GM21390 (cell line): ENCODE data around the gene FIP1L1.
"Not testable (repeated sequence)": the region's sequence is repeated elsewhere in the genome, so short reads cannot be mapped to it uniquely, and the experiment has no call there.

Experiments
- ATAC-seq: cut with Tn5 transposase; IDR thresholded peaks from one replicate; pipeline ENCODE4 v1.9.1; 2021; ENCODE audit not compliant: unreplicated experiment

The FIP1L1 gene

GRCh38 chr4:53465891-53466290 is 88.5 kb downstream of the FIP1L1 start:
- no peak for ATAC-seq

DNA sequence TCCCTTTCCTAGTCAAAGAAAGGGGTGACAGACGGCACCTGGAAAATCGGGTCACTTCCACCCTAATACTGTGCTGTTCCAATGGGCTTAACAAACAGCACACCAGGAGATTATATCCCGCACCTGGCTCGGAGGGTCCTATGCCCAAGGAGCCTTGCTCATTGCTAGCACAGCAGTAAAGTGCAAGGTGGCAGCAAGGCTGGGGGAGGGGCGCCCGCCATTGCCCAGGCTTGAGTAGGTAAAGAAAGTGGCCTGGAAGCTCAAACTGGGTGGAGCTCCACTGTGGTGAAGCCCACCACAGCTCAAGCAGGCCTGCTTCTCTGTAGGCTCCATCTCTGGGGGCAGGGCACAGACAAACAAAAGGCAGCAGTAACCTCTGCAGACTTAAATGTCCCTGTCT is 89.1 kb downstream of the FIP1L1 start:
- ATAC-seq: not testable (repeated sequence)

GRCh38 chr4:53476232-53477037 is 99.0 kb downstream of the FIP1L1 start:
- no peak for ATAC-seq

DNA sequence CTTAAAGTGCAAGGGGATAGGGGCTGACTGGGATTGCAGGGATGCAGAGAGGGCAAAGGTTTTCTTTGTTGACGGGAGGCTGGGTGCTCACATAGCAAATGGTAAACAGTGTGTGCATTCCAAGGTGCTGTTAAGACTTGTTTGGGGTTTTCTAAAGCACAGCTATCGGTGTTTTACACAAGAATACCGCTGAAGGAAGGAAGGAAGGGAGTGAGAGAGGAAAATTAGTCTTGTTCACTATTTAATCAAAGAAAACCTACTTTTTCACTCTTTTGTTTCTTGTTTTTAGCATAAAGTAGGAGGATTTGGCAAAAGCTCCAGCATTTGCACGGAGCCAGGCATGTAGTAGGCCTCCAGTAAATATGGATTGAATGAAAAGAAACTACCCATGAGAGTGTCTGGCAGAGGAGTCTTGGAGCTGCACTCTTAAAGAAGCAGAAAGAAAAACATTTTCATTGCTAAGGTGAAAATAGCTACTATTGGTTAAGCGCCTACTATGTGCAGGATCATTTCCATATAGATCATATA is 99.7 kb downstream of the FIP1L1 start:
- no peak for ATAC-seq

DNA sequence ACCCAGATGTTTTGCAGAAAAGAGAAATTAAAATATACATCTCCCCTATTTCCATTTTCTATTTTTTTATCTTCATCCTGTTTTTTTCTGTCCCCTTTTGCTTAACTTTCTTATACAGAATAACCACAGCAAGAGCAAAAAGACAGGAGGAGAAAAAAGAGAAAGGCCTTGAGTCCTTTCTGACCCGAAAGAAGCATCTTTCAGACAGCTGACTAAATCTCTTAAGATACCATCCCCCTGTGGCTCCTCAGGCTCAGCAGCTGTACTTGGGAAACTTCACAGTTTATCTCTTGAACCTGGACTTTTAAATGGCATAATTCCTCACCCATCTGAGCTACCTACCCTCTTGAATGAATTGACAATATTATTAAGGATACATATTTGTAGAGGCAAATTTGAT is 100.2 kb downstream of the FIP1L1 start:
- ATAC-seq: no peak

- ATAC-seq: no peak
Measured at GRCh38 chr4:53478671-53479456, 101.4 kb downstream of the FIP1L1 start.

DNA sequence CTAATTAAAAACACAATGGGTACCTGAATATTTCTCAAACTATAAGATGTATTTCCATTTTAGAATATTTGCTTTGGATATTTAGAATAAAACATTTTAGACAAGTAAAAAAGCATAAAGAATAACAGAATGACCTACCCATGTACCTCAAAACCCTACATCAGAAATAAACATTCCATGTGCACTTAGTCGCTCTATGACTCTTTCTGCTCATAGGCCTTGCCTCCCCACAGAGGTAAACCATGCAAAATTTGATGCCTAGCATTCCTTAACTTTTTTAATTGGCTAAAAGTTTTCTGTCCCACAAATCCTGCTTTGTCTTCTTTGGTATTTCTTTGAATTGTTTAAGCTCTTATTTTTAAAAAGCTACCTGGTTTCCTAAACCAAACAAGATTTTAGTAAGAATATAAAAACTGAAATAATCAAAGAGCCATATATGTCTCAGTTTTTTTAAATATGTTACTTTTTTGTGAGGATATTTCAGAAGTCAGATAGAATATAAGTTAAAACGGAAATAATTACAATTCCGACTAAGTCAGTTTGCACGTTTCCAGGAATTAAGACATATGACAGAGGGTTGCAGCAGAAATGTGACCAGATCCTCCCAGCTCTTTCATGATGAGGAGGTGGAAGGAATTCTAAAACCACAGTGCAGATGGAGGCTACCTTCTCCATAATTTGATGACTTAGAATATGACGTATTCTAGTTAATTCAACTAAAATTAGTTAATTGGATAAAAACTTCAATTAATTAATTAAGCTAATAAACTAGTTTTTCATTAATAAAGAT is 102.5 kb downstream of the FIP1L1 start:
- ATAC-seq: no peak

DNA sequence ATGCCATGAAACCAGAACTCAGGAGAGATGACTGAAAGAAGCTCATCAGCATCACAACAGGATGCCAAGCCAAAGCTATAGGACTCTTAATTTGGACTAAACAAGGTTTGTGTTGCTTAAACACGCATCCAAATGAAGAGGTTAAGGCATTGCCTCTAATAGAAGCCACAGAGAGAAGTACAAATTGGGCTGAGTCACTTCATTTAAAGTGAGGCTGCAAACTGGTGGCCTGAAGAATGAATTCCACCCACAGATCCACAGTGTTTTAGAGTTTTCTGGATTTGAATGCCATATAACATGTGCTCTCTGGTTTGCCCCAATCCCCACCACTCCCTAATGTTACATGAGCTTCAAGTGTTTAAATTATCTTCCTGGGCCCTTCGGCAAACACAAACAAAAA is 103.5 kb downstream of the FIP1L1 start:
- ATAC-seq: no peak

DNA sequence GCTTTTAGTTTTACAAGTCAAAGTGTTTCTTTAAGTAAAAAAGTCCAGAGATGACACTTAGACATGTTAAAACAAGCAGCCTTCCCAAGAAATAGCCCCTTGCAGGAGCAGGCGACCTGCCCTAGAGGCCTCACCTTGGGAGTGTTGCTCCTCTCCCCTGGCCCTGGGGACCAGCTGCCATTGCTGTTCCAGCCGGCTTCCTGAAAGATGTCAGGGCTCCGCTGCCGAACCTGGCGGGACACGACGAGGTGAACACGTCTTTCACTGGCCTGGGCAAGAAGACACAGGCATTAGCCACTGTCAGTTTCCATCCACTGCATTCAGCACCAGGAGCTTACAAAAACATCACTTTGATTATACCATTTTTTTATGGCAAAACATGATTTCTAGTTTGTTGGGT is 104.1 kb downstream of the FIP1L1 start:
- no peak for ATAC-seq

DNA sequence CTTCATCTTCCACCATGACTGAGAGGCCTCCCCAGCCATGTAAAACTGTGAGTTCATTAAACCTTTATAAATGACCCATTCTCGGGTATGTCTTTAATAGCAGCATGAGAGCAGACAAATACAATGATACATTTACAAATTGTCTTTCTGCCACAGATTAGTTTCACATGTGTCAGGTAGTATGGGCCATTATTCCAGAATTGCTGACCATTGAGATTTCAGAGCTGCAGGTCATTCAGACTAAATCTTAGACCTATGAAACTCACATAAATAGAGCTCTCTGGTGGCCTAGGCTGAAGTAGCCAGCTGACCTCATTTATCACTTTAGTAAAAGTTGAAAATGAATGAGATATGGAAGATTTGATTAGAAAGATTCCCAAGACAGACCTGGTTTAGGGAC is 105.8 kb downstream of the FIP1L1 start:
- ATAC-seq: no peak

DNA sequence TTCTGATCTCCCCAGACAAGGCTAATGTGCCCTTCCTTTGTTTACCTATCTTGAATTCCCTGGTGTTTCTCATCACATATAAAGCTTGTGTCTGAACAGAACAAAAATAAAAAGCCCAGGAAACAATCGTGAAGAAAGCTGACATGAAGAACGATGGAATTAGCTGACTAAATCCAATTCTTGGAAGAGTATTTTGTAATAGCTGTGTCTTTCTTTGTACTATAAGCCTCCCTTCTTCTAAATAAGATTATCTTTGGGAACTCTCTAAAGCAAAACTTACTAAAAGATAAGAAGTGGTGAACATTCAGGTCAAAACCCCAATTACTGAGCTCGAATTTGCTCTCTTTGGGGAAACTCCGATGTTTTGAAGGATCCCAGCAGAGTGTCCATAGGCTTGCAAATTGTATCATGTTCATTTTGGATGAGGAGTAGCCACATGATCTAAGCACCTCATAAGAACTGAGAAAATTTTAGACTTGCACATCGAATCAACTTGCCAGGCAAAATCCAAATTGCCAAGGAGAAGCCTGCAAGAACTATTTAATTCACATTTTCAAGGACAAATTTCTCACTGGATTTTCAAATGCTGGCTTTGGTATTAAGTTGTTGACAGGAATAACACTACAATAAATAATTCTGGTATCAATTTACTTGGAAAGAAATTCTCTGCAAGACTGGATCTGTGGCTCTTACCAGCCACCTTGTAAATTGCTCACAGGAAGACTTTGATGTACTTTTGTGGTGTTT is 107.6 kb downstream of the FIP1L1 start:
- ATAC-seq: no peak

- no peak for ATAC-seq
Measured at GRCh38 chr4:53485658-53486040, 108.2 kb downstream of the FIP1L1 start.

- ATAC-seq: no peak
Measured at GRCh38 chr4:53487766-53488165, 110.3 kb downstream of the FIP1L1 start.

DNA sequence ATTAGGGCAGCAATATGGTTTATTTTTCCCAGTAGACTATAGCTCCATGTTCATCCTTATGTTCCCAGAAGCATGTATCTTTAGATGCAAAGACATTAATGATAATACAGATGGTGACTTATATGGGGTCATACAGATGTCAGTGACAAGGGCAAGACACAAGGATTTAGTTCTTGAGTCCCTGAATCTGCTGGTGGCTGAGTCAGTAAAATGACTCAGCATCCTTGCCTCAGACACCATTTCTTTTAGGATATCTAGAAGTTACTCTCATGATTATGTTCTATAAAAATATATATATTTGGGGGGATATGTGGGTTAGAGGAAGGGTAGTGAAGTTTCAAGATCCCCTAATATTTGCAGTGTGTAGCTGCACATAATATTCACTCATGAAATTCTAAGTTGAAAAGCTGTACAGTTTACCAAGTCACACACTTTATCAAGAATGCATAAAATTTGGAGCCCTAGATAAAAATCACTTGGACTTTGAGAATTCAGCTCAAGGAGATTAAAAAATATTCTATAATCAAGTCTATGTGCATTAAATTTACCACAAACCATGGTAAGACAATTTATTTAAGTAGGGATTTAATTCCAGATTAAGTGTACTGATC is 111.9 kb downstream of the FIP1L1 start:
- no peak for ATAC-seq

DNA sequence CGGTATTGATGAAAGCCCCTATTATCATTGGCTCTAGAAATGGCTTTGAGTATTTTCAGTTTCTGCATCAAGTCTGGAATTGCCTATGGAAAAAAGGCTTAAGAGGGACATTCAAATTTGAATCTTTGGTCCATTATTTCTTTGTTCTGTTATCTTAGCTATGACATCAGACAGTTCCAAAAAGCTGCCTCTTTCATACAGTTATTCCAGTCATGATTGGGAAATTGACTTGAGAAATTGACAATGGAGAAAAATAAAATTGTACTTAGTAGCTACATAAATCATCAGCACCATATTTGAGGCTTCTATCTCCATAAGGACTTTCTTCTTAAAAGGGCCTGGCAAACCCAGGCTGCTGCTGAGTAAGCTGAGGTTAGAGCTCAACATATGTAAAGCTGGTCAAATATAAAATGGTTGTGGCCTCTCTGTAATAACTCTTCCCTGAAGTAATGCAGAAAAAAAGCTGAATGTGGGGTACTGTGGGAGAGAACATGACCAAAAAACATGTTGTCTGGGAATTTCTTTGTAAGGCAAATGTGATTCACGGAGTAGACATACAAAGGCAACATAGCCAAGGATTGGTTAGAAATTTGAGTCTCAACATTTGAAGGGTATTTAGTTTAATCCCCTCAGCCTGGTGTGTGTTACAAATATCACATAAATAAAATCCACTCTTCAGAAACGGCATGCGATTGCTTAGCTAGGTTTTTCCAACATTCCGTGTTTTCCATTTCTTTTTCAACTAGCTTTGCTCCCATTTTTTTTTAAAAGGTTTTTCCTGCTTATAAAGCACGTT is 112.9 kb downstream of the FIP1L1 start:
- ATAC-seq: no peak

DNA sequence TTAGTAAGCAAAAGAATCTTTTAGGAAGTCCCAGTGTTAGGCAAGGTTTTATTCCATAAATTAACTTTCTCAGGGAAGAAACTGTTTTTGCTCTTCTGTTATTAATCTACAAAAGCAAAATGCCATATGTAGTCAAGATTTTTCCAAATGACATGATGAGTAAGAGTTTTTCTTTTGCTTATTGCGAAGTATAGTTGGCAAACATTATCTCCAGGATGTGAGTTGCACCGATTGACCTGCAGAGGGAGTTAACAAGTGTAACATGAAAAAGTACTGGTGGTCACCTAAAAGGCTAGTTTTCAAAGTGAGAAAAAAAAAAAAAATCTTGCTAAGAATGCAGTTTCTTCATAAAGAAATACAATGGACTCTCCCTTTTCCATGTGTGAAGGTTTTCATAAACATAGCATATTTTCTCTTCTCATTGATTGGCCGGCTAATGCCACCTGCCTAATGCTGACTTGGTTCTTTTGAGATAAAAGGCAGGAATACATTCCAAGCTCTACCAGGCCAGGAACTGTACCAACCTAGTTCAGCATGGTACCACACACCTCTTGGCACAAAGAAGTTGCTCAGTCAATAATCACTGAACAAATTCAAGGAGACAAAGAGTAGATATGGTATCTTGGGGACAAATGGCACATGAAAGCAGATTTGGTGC is 113.7 kb downstream of the FIP1L1 start:
- no peak for ATAC-seq

GRCh38 chr4:53494851-53495250 is 117.4 kb downstream of the FIP1L1 start:
- no peak for ATAC-seq

GRCh38 chr4:53497487-53498244 is 120.2 kb downstream of the FIP1L1 start:
- ATAC-seq: no peak
